Astrocyte of the spinal cord (primary cell): ENCODE measurements around the gene GUCA2B.

Experiments
- DNase-seq: peaks from one replicate; pipeline ENCODE4 v3.0.0; 2011; ENCODE audit warnings: low read depth, low spot score
- H3K4me3 ChIP-seq: 2 replicates; pipeline ENCODE4 v1.5.1; 2011; ENCODE audit warnings: low read depth, mild to moderate bottlenecking, low read length, moderate library complexity
- CTCF ChIP-seq: IDR thresholded peaks from 2 replicates; pipeline ENCODE4 v1.5.1; 2012; ENCODE audit warnings: low read depth, mild to moderate bottlenecking, low read length, inconsistent platforms
- in situ Hi-C: cut with HindIII; loops from 2 replicates; pipeline ENCODE4 v1.10.0; 2017; ENCODE audit warnings: low sequenced_read_pairs

GUCA2B gene

GRCh38 chr1:42179900-42180329 lies 26.7 kb downstream of the GUCA2B start:
- in situ Hi-C loops, result no loop called here
- no peak for DNase-seq
- TF ChIP-seq CTCF, result no peak
- H3K4me3 ChIP-seq, result no peak overlapping the region

- no peak for TF ChIP-seq CTCF
- in situ Hi-C loops, result no loop called here
- no peak for DNase-seq
- H3K4me3 ChIP-seq, result no peak overlapping the region
Measured at GRCh38 chr1:42181687-42182086, 28.5 kb downstream of the GUCA2B start.

GRCh38 chr1:42183210-42183956 lies 30.2 kb downstream of the GUCA2B start:
- in situ Hi-C loops, result no loop called here
- no peak for TF ChIP-seq CTCF
- DNase-seq, result no peak
- H3K4me3 ChIP-seq, result no peak overlapping the region

- TF ChIP-seq CTCF, result no peak
- H3K4me3 ChIP-seq, result no peak overlapping the region
- in situ Hi-C loops, result no loop called here
- DNase-seq, result no peak
Measured at GRCh38 chr1:42183957-42184268, 30.7 kb downstream of the GUCA2B start.

GRCh38 chr1:42184616-42185015 lies 31.4 kb downstream of the GUCA2B start:
- TF ChIP-seq CTCF, result no peak
- no peak overlapping the region for H3K4me3 ChIP-seq
- no peak for DNase-seq
- in situ Hi-C loops, result no loop called here

GRCh38 chr1:42186152-42186551 lies 32.9 kb downstream of the GUCA2B start:
- no peak for TF ChIP-seq CTCF
- in situ Hi-C loops, result no loop called here
- no peak overlapping the region for H3K4me3 ChIP-seq
- peak; percentile 49 for DNase-seq
